HEK293 (cell line): ENCODE data around the gene TMEM192.

Source experiments
- CTCF ChIA-PET: fragments of 350-600 bp; formaldehyde crosslinking; extraction: SDS; loops from one replicate; lab custom pipeline; 2021; ENCODE audit warnings: antibody characterized with exemption; lab: Yijun Ruan, JAX
- POLR2A ChIA-PET: fragments of 300-600 bp; formaldehyde crosslinking; extraction: SDS; loops from one replicate; lab custom pipeline; 2020; ENCODE audit warnings: antibody characterized with exemption, inconsistent platforms; lab: Yijun Ruan, JAX
- H3K27ac ChIP-seq: fragments of 200-500 bp; sonication (Bioruptor generic); 2 replicates; pipeline ENCODE4 v1.5.1; 2014; ENCODE audit warnings: low read depth, low read length, control low read depth, inconsistent platforms; ENCODE audit errors: extremely low read depth
- H3K36me3 ChIP-seq, 2 experiments: fragments of 200-500 bp in 1 of 2; sonication (Bioruptor generic) in 1 of 2; 1 replicate in 1 of 2; 2 replicates in 1 of 2; pipeline ENCODE4 v1.5.1; 2014 to 2017; ENCODE audit warnings: inconsistent platforms in 2 of 2, low read length in 2 of 2; ENCODE audit not compliant: control insufficient read depth in 2 of 2, insufficient read depth in 1 of 2
- H3K4me1 ChIP-seq: fragments of 200-500 bp; sonication (Bioruptor generic); 2 replicates; pipeline ENCODE4 v1.5.1; 2014; ENCODE audit warnings: mild to moderate bottlenecking, low read length, inconsistent platforms; ENCODE audit not compliant: control insufficient read depth, insufficient read depth
- H3K4me3 ChIP-seq: 2 replicates; pipeline ENCODE4 v1.5.1; 2011; ENCODE audit warnings: low read depth, mild to moderate bottlenecking, control low read depth, low read length, moderate library complexity
- H3K9me3 ChIP-seq: fragments of 200-500 bp; sonication (Bioruptor generic); 2 replicates; pipeline ENCODE4 v1.5.1; 2014; ENCODE audit warnings: low read depth, low read length, inconsistent platforms; ENCODE audit not compliant: control insufficient read depth, insufficient read depth
- HOXA7 ChIP-seq: sonication (generic); formaldehyde crosslinking; IDR thresholded peaks from 2 replicates; pipeline ENCODE4 v1.8.1; 2022; ENCODE audit warnings: missing genetic modification reagents, borderline replicate concordance
- KLF16 ChIP-seq: fragments of 450-650 bp; formaldehyde crosslinking; IDR thresholded peaks from 2 replicates; pipeline ENCODE4 v1.5.1; 2017; ENCODE audit warnings: missing biosample characterization, missing genetic modification characterization
- PRDM10 ChIP-seq: fragments of 450-650 bp; formaldehyde crosslinking; IDR thresholded peaks from 2 replicates; pipeline ENCODE4 v1.5.1; 2016; ENCODE audit warnings: missing biosample characterization, missing genetic modification characterization
- ZBTB48 ChIP-seq: fragments of 450-650 bp; formaldehyde crosslinking; IDR thresholded peaks from 2 replicates; pipeline ENCODE4 v1.5.1; 2016; ENCODE audit warnings: missing biosample characterization, missing genetic modification characterization
- ZIC2 ChIP-seq: fragments of 450-650 bp; formaldehyde crosslinking; IDR thresholded peaks from 2 replicates; pipeline ENCODE4 v1.5.1; 2016; ENCODE audit warnings: missing biosample characterization, missing genetic modification characterization
- ZNF155 ChIP-seq: fragments of 450-650 bp; formaldehyde crosslinking; IDR thresholded peaks from 2 replicates; pipeline ENCODE4 v1.5.1; 2016; ENCODE audit warnings: missing biosample characterization, missing genetic modification characterization
- ZNF19 ChIP-seq: fragments of 450-650 bp; formaldehyde crosslinking; IDR thresholded peaks from 2 replicates; pipeline ENCODE4; 2016; ENCODE audit warnings: missing biosample characterization, missing genetic modification characterization, low read depth
- ZNF324 ChIP-seq: fragments of 450-650 bp; formaldehyde crosslinking; IDR thresholded peaks from 2 replicates; pipeline ENCODE4 v1.5.1; 2016; ENCODE audit warnings: missing biosample characterization, missing genetic modification characterization
- ZNF426 ChIP-seq: fragments of 450-650 bp; formaldehyde crosslinking; IDR thresholded peaks from 2 replicates; pipeline ENCODE4 v1.5.1; 2017; ENCODE audit warnings: missing biosample characterization, missing genetic modification characterization, mild to moderate bottlenecking, inconsistent platforms, moderate library complexity
- ZNF514 ChIP-seq: fragments of 450-650 bp; formaldehyde crosslinking; IDR thresholded peaks from 2 replicates; pipeline ENCODE4 v1.5.1; 2016; ENCODE audit warnings: missing biosample characterization, missing genetic modification characterization
- ZNF521 ChIP-seq: fragments of 450-650 bp; formaldehyde crosslinking; IDR thresholded peaks from 2 replicates; pipeline ENCODE4 v1.5.1; 2017; ENCODE audit warnings: missing biosample characterization, mild to moderate bottlenecking, missing genetic modification characterization
- ZNF549 ChIP-seq: fragments of 450-650 bp; IDR thresholded peaks from 2 replicates; pipeline ENCODE4 v1.5.1; 2018; ENCODE audit warnings: missing biosample characterization, missing genetic modification characterization, mild to moderate bottlenecking, inconsistent platforms, moderate library complexity
- ZNF785 ChIP-seq: fragments of 450-650 bp; formaldehyde crosslinking; IDR thresholded peaks from 2 replicates; pipeline ENCODE4 v1.5.1; 2016; ENCODE audit warnings: missing biosample characterization, missing genetic modification characterization
- ZSCAN16 ChIP-seq: fragments of 450-650 bp; formaldehyde crosslinking; IDR thresholded peaks from 2 replicates; pipeline ENCODE4 v1.5.1; 2016; ENCODE audit warnings: missing biosample characterization, missing genetic modification characterization
- ZSCAN18 ChIP-seq: fragments of 450-650 bp; formaldehyde crosslinking; IDR thresholded peaks from 2 replicates; pipeline ENCODE4 v1.5.1; 2016; ENCODE audit warnings: missing biosample characterization, missing genetic modification characterization

Gene TMEM192

GRCh38 chr4:165115301-165115700, 2.6 kb upstream of the TMEM192 start:
- Histone ChIP-seq H3K4me3 (no peak overlapping the region), H3K36me3 (peaks cover 0 to 4% of the 10 kb centered on the region in 2 experiments; a peak in 1 of 3 replicates), H3K9me3 (no peaks in the 10 kb centered on the region), H3K27ac (no peak overlapping the region), H3K4me1 (no peaks in the 10 kb centered on the region)
- ChIA-PET CTCF (no interaction called here), POLR2A (no interaction called here)
- no peak for TF ChIP-seq ZNF785 (tag by site-specific recombination)

- ChIA-PET CTCF (no interaction called here), POLR2A (interaction anchor here (1.5 to 1.7 kb wide), 2 partner anchors 204 to 350 kb away, joined by 3 read pairs; no protein-coding TSS in a partner anchor)
- peak overlapping the region; percentile 48; the same call in 1 of the 2 replicates for H3K27ac ChIP-seq
- H3K36me3 ChIP-seq: peaks cover 0 to 9% of the 10 kb centered on the region in 2 experiments; a peak in 1 of 3 replicates
- no peaks in the 10 kb centered on the region for H3K9me3 ChIP-seq
- no peak for TF ChIP-seq HOXA7 (CRISPR knock-in tag)
- no peak for TF ChIP-seq KLF16 (tag by site-specific recombination)
- TF ChIP-seq ZBTB48: peak; percentile 25; the same call in 1 of the 2 replicates
- no peak for TF ChIP-seq ZNF19 (tag by site-specific recombination)
- no peak for TF ChIP-seq ZNF514 (tag by site-specific recombination)
- TF ChIP-seq ZSCAN18 (tag by site-specific recombination): no peak
- TF ChIP-seq ZIC2 (tag by site-specific recombination): no peak
- no peak for TF ChIP-seq ZNF426 (tag by site-specific recombination)
- no peaks in the 10 kb centered on the region for H3K4me1 ChIP-seq
- H3K4me3 ChIP-seq: peak overlapping the region; percentile 73
These were observed 723 bp downstream of the TMEM192 start for GRCh38 chr4:165111906-165112367.

GRCh38 chr4:165106518-165106917, 6.1 kb downstream of the TMEM192 start:
- ChIA-PET CTCF (interaction anchor here (1.5 kb wide), 1 partner anchor 10 kb away, joined by 4 read pairs; no protein-coding TSS in a partner anchor), POLR2A (no interaction called here)
- TF ChIP-seq PRDM10 (tag by site-specific recombination): no peak
- TF ChIP-seq ZSCAN16: no peak
- no peak for TF ChIP-seq ZIC2 (tag by site-specific recombination)
- no peak for TF ChIP-seq ZNF521 (tag by site-specific recombination)
- Histone ChIP-seq H3K9me3 (no peaks in the 10 kb centered on the region), H3K27ac (no peak overlapping the region), H3K4me1 (no peaks in the 10 kb centered on the region), H3K4me3 (no peak overlapping the region), H3K36me3 (peaks cover 0 to 24% of the 10 kb centered on the region in 2 experiments; a peak in 1 of 3 replicates)

GRCh38 chr4:165101641-165102040, 11.0 kb downstream of the TMEM192 start:
- no peak overlapping the region for H3K4me3 ChIP-seq
- TF ChIP-seq ZNF549 (tag by site-specific recombination): no peak
- no peak for TF ChIP-seq ZNF324 (tag by site-specific recombination)
- no peak for TF ChIP-seq ZNF155 (tag by site-specific recombination)
- H3K27ac ChIP-seq: no peak overlapping the region
- no peaks in the 10 kb centered on the region for H3K9me3 ChIP-seq
- ChIA-PET POLR2A (no interaction called here), CTCF (no interaction called here)
- H3K4me1 ChIP-seq: no peaks in the 10 kb centered on the region
- H3K36me3 ChIP-seq: peaks cover 9 to 30% of the 10 kb centered on the region in 2 experiments; a peak in 2 of 3 replicates
